ENCODE data around the gene MRPL22. TPM values are rescaled to one million over a fixed set of nuclear protein-coding genes. Genes with fewer than 3 reads are reported as not detected.

The MRPL22 gene
- polyA plus RNA-seq, 1 of the 3 experiments (the other 2 are of a cell fraction) = 50.7 TPM

DNA sequence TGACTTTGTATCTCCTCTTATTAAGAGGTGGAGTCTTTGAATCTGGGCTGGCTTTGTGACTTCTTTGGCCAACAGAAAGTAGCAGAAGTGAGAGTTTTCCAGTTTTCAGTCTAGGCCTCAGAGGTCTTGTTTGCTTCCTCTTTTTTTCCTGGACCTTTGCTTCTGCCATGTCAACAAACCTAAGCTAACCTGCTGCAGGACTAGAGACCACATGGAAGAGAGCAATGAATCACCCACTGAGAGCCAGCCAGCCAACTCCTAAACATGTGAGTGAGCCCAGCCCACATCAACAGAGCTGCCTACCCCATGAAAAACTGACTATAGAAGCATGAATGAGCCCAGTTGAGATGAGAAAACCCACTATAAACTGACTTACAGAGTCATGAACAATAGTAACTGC lies 29.9 kb downstream of the MRPL22 start:
- no peak for TF ChIP-seq FOXM1 (IDR thresholded peaks at IDR 0.05; ENCODE audit: low read depth)
- TF ChIP-seq YY1 (IDR thresholded peaks at IDR 0.05; ENCODE audit: low read depth) = no peak
- TF ChIP-seq, protein P1, sequence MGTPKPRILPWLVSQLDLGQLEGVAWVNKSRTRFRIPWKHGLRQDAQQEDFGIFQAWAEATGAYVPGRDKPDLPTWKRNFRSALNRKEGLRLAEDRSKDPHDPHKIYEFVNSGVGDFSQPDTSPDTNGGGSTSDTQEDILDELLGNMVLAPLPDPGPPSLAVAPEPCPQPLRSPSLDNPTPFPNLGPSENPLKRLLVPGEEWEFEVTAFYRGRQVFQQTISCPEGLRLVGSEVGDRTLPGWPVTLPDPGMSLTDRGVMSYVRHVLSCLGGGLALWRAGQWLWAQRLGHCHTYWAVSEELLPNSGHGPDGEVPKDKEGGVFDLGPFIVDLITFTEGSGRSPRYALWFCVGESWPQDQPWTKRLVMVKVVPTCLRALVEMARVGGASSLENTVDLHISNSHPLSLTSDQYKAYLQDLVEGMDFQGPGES (IDR thresholded peaks at IDR 0.05; ENCODE audit: low read depth, low read length) = no peak
- no peak for TF ChIP-seq SIN3A (IDR thresholded peaks at IDR 0.05; ENCODE audit: borderline replicate concordance, low read depth, low read length)
- TF ChIP-seq RAD21 (IDR thresholded peaks at IDR 0.05; ENCODE audit: low read length) = no peak
- no peak for TF ChIP-seq POLR2AphosphoS5 (IDR thresholded peaks at IDR 0.05; ENCODE audit: low read depth, low read length)
- no peak for TF ChIP-seq RCOR1 (IDR thresholded peaks at IDR 0.05; ENCODE audit: low read length)
- TF ChIP-seq NFIC (IDR thresholded peaks at IDR 0.05; ENCODE audit: borderline replicate concordance) = no peak
- TF ChIP-seq, protein P2, sequence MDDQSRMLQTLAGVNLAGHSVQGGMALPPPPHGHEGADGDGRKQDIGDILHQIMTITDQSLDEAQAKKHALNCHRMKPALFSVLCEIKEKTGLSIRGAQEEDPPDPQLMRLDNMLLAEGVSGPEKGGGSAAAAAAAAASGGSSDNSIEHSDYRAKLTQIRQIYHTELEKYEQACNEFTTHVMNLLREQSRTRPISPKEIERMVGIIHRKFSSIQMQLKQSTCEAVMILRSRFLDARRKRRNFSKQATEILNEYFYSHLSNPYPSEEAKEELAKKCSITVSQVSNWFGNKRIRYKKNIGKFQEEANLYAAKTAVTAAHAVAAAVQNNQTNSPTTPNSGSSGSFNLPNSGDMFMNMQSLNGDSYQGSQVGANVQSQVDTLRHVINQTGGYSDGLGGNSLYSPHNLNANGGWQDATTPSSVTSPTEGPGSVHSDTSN (IDR thresholded peaks at IDR 0.05) = no peak
- TF ChIP-seq MXI1 (IDR thresholded peaks at IDR 0.05; ENCODE audit: low read depth, low read length) = no peak
- TF ChIP-seq, protein P3, sequence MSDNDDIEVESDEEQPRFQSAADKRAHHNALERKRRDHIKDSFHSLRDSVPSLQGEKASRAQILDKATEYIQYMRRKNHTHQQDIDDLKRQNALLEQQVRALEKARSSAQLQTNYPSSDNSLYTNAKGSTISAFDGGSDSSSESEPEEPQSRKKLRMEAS (IDR thresholded peaks at IDR 0.05; ENCODE audit: low read depth) = no peak
- no peak; the same call in 1 of the 2 replicates for TF ChIP-seq FOSL2 (IDR thresholded peaks at IDR 0.05; ENCODE audit: borderline replicate concordance, low read depth)
- TF ChIP-seq, protein P4, sequence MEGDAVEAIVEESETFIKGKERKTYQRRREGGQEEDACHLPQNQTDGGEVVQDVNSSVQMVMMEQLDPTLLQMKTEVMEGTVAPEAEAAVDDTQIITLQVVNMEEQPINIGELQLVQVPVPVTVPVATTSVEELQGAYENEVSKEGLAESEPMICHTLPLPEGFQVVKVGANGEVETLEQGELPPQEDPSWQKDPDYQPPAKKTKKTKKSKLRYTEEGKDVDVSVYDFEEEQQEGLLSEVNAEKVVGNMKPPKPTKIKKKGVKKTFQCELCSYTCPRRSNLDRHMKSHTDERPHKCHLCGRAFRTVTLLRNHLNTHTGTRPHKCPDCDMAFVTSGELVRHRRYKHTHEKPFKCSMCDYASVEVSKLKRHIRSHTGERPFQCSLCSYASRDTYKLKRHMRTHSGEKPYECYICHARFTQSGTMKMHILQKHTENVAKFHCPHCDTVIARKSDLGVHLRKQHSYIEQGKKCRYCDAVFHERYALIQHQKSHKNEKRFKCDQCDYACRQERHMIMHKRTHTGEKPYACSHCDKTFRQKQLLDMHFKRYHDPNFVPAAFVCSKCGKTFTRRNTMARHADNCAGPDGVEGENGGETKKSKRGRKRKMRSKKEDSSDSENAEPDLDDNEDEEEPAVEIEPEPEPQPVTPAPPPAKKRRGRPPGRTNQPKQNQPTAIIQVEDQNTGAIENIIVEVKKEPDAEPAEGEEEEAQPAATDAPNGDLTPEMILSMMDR (IDR thresholded peaks at IDR 0.05) = no peak
- no peak for TF ChIP-seq TCF12 (IDR thresholded peaks at IDR 0.05)
- TF ChIP-seq, protein P5, sequence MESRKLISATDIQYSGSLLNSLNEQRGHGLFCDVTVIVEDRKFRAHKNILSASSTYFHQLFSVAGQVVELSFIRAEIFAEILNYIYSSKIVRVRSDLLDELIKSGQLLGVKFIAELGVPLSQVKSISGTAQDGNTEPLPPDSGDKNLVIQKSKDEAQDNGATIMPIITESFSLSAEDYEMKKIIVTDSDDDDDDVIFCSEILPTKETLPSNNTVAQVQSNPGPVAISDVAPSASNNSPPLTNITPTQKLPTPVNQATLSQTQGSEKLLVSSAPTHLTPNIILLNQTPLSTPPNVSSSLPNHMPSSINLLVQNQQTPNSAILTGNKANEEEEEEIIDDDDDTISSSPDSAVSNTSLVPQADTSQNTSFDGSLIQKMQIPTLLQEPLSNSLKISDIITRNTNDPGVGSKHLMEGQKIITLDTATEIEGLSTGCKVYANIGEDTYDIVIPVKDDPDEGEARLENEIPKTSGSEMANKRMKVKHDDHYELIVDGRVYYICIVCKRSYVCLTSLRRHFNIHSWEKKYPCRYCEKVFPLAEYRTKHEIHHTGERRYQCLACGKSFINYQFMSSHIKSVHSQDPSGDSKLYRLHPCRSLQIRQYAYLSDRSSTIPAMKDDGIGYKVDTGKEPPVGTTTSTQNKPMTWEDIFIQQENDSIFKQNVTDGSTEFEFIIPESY (IDR thresholded peaks at IDR 0.05; ENCODE audit: borderline replicate concordance, low read depth) = no peak
- TF ChIP-seq RXRA (IDR thresholded peaks at IDR 0.05; ENCODE audit: borderline replicate concordance, low read depth) = no peak

More for the DNA sequence above, 29.9 kb downstream of the MRPL22 start:
- no peaks in the 10 kb centered on the region for H3K27me3 ChIP-seq (ENCODE audit: insufficient read depth)
- H3K9me2 ChIP-seq = no peaks in the 10 kb centered on the region
- DNase-seq = no peak
- H3K9ac ChIP-seq = no peak overlapping the region
- no peaks in the 10 kb centered on the region for H3K9me3 ChIP-seq
- no peaks in the 10 kb centered on the region for H3K4me1 ChIP-seq (ENCODE audit: control insufficient read depth in 1 of 2, insufficient read depth in 2 of 2, low read depth in 1 of 2, low read length in 1 of 2)
- H2AFZ ChIP-seq (ENCODE audit: low read depth) = no peak overlapping the region
- ChIA-PET CTCF (interaction anchor here (0.8 to 4.4 kb wide), 4 partner anchors 25 to 325 kb away, joined by 3 to 52 read pairs (median 6); no protein-coding TSS in a partner anchor), POLR2A (no interaction called here)
- no peaks in the 10 kb centered on the region for H4K20me1 ChIP-seq (ENCODE audit: insufficient read depth)
- no peaks in the 10 kb centered on the region for H3K79me2 ChIP-seq (ENCODE audit: insufficient read depth)
- H3K4me2 ChIP-seq = no peak overlapping the region
- no peak overlapping the region for H3K4me3 ChIP-seq (ENCODE audit: low read depth in 2 of 2, low read length in 1 of 2)
- peaks cover 26 to 27% of the 10 kb centered on the region in 2 experiments for H3K36me3 ChIP-seq (replicated peaks in 1 of 2; ENCODE audit: control insufficient read depth in 1 of 2, insufficient read depth in 2 of 2, low read length in 1 of 2)
- H3K27ac ChIP-seq (ENCODE audit: low read depth in 2 of 2, low read length in 1 of 2) = no peak overlapping the region; a peak in 1 of 4 replicates
- peaks cover 6% of the 10 kb centered on the region for H3F3A ChIP-seq (replicated peaks; ENCODE audit: insufficient read depth)
